Breast epithelium (tissue), 3 donors: ENCODE results near the gene CYTH2.

Experiments used
- POLR2AphosphoS5 ChIP-seq, 3 donors: sonication (generic); formaldehyde crosslinking; IDR thresholded peaks; one replicate each; pipeline ENCODE4 v1.6.1; 2017; ENCODE audit warnings: antibody characterized with exemption in 3 of 3
- TF ChIP-seq, protein P1 (sequence below), 3 donors: fragments of 450-650 bp; IDR thresholded peaks; one replicate each; pipeline ENCODE4 v1.5.1; 2016 to 2017; ENCODE audit warnings: antibody characterized with exemption in 3 of 3, mild to moderate bottlenecking in 3 of 3, moderate library complexity in 3 of 3

DNA sequence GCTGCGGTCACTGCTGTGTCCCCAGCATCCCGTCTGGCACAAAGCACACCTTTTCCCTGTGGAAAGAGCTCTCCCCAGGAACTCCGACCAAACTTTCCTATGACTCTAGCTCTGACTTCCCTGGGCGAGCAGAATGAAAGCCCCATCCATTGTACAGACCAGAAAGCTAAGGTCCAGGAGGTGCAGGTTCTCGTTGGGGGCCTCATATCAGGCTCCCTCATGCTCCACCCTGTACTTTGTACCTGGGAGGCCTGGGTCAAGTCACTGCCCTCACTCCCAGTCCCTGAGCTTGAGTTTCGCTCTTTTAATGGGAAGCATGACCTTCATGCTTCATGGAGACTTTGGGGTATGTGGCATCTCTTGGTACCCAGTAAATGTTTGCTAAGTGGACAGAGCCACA, 18.4 kb downstream of the CYTH2 start:
- TF ChIP-seq, protein P1, sequence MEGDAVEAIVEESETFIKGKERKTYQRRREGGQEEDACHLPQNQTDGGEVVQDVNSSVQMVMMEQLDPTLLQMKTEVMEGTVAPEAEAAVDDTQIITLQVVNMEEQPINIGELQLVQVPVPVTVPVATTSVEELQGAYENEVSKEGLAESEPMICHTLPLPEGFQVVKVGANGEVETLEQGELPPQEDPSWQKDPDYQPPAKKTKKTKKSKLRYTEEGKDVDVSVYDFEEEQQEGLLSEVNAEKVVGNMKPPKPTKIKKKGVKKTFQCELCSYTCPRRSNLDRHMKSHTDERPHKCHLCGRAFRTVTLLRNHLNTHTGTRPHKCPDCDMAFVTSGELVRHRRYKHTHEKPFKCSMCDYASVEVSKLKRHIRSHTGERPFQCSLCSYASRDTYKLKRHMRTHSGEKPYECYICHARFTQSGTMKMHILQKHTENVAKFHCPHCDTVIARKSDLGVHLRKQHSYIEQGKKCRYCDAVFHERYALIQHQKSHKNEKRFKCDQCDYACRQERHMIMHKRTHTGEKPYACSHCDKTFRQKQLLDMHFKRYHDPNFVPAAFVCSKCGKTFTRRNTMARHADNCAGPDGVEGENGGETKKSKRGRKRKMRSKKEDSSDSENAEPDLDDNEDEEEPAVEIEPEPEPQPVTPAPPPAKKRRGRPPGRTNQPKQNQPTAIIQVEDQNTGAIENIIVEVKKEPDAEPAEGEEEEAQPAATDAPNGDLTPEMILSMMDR (IDR thresholded peaks at IDR 0.05), result no peak
- TF ChIP-seq POLR2AphosphoS5 (IDR thresholded peaks at IDR 0.05), result no peak
